GM21737 (cell line): ENCODE results near the gene NT5C1B.

Experiments used
- ATAC-seq: cut with Tn5 transposase; IDR thresholded peaks from one replicate; pipeline ENCODE4 v1.9.1; 2021; ENCODE audit warnings: mild to moderate bottlenecking, moderate library complexity; ENCODE audit not compliant: unreplicated experiment

NT5C1B gene

DNA sequence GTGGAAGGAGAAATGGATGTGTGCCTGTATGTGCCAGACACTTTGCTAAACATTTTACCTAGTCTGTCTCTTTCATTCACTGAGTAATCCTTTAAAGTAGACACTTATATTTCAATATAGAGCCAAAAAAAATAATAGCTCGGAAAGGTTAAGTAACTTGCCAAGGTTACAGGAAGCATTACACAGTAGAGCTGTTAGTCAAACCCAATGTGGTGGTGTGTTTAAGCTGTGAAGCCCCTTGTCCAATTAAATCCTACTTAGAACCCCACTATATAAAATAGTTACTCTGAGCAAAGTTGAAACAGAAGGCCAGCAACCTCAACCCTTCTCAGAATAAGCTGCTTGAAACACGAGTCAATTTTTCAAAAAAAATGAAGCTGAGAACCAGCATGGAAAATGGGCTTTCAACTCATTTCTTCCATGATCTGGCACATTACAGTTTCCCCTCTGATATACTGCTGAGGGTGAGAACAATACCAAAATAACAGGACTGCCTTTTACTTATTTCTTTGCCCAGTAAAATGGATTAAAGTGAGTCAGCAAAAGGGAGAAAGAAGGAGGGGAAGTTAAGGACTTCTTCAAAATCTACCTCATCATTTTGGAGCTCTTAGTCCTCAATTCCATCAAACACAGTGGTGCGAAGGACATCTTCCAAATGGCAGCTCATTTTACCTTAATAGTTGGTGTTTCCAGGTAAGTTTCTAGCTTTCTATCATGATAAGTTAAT lies 36.9 kb downstream of the NT5C1B start:
- ATAC-seq: no peak

DNA sequence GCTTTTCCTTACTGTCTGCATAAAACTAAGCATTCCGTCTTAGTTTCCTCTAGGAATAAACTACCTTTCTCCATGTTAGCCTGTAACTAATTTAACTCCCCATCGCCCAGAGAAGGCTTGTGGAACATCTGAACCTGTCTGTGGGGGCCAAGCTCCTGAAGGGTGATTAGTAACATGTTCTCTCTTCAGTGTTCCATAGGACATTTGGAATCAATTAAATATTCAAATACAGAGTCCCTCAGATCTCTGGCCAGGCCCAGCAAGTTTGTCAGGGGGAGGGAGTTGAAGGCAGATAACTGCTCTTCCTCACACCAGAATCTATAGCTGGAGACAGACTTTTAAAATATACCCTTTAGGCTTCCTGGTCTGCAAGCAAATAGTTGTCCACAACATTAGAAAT lies 37.7 kb downstream of the NT5C1B start:
- no peak for ATAC-seq

DNA sequence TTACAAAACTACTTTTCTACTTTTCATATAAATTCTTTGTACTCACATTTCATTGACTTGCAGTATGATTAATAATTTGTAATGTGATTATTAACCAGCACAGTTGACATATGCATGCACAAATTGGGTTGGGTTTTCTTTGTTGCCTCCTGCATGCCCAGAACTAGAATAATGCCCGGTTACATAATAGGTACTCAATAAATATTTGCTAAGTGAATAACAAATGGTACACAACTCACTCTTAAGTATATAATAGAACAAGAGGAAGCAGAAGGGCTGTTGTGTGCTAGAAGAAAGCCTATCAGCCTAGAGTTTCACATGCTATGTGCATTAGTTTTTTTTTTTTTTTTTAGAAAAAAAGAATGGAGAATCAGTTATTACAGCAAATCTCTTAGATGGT lies 38.2 kb downstream of the NT5C1B start:
- no peak for ATAC-seq

DNA sequence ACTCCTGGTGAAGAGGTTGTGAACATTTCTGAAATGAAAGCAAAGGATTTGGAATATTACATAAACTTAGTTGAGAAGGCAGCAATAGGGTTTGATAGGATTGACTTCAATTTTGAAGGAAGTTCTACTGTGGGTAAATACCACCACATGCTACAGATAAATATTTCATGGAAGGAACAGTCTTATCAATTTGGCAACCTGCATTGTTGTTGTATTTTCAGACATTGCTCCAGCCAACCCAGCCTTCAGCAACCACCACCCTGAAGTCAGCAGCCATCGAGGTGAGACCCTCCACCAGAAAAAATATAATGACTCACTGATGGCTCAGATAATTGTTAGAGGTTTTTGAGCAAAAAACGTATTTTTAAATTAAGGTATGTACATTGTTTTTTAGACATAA lies 38.9 kb downstream of the NT5C1B start:
- no peak for ATAC-seq

DNA sequence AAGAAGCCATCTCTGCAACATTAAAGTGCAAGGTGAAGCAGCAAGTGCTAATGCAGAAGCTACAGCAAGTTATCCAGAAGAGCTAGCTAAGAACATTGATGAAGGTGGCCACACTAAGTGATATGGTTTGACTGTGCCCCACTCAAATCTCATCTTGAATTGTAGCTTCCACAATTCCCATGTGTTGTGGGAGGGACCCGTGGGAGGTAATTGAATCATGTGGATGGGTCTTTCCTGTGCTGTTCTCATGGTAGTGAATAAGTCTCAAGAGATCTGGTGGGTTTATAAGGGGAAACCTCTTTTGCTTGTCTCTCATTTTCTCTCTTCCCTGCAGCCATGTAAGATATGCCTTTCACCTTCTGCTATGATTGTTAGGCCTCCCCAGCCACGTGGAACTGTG lies 40.3 kb downstream of the NT5C1B start:
- no peak for ATAC-seq

DNA sequence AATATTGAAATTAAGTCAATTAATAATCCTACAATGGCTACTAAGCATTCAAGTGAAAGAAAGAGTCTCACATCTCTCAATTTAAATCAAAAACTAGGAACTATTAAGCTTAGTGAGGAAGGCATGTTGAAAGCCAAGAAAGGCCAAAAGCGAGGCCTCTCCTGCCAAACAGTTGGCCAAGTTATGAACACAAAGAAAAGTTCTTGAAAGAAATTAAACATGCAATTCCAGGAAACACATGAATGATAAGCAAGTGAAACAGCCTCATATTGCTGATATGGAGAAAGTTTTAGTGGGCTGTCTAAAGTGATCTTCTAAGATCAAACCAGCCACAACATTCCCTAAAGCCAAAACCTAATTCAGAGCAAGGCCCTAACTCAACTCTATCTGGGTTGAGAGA lies 40.7 kb downstream of the NT5C1B start:
- ATAC-seq: no peak

DNA sequence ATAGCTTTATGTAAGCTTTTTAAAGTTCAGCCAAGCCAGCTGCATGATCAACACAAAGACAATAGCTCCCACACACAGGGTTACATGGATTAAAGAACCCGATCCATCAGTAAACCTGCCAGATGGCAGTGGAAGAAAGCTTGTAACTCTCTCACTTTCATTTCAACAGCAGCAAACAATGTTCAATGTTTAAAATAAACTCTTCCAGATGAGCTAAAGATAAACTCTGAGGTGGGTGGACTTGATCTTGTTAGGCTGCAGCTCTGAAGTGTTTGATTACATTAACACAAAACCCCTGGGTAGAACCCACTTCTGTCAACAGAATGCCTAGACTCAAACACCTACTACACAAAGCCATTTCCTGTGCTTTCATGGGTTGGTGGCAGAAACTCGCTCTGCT lies 42.8 kb downstream of the NT5C1B start:
- no peak for ATAC-seq

DNA sequence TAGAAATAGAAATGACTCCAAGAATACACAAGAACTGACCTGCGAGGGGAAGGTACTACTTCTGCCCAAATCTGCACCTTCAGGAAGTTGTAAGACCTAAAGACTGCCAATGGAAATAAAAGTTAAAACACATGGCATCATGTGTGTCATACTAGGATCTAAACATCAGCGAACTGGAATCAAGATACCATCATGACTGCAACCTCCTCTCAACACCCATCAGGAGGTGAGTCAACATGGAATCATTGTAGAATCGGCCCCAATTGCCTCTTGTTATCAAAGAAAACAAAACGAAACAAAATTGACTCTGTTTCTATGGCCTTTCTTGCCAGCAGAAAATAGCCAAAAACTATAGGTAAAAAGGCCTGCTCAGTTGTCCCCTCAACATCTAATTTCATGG lies 44.0 kb downstream of the NT5C1B start:
- ATAC-seq: no peak

DNA sequence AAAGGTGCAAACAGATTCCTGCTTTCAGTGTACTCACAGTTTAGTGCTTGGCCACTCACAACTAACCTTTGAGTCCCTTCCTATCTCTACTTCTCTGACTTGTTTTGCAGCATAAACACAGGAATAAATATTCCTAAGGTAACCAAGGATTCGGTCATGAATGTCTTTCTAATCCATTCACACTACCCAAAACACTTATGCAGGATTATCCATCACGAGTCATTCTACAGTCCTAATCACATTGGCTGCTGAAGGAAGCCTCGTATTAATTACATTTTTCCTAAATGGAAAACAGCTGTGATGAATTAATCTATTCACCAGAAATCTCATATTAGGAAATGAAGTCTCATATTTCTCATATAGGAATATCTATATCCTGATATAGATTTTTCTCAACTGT lies 45.2 kb downstream of the NT5C1B start:
- ATAC-seq: no peak

DNA sequence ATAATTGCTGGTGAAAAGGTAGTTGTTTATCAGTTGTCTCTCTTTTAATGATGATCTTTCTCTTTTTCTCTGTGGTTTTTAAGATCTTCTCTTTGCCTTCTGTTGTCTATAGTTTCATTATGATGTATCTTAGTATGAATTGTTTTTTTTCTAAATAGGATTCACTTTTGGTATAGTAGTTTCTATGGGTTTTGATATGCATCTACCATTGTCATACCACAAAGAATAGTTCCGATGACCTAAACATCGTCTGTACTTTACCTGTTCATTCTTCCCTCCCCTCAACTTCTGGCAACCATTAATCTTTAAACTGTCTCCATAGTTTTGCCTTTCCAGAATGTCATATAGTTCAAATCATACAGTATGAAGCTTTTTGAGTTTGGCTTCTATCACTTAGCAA lies 48.5 kb downstream of the NT5C1B start:
- no peak for ATAC-seq

DNA sequence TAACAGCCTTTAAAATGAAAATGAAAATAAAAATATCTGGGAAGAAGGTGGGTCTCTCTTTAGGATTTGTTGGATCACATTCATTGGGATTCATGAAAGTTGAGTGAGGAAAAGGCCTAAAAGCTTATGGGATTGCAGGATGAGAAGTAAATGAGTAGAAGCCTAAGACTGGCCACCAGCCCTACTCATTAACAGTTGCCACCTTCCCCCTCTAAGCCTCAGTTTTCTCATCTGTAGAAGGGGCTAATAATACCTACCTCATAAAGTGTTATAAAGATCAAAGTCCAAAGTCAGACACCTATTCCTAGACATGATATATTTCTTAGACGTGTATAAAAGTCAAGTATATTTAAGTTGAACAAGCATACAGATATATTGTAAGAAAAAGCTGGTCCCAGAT lies 52.7 kb downstream of the NT5C1B start:
- ATAC-seq: no peak

DNA sequence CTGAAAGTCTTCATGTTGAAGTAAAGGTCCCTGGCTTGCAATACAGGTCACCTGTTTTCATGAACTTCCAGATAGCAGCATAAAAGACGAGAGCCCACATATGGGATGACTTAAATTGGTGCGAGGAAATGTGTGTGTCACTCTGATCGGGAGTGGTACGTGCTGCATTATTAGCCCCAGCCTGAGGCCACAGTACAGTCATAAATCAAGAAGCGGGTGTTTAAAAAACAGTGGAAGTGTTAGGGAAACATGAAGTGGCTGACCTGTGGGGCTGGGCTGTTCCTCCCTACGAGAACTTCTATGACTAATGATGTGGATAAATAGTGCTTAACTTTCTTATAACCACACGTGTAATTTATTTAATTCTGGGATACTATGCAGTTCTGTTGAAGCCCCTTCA lies 53.3 kb downstream of the NT5C1B start:
- ATAC-seq: no peak

DNA sequence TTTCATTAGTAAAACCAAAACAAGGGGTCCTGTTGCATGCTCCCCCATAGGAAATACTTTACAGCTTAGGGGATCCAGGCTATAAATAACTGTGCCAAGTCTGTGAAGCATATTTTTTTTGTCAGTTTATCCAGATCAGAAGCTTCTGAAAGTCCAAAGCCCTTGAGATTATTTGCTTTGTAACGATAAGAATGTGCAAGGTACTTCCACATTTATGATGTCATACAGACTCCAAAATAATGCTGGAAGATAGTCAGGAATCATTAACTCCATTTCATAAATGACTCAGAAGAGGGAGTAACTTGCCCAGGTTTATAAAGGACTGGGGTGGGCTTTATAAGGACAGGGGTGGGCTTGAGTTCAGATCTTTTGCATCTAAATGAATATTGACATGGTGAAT lies 58.2 kb downstream of the NT5C1B start:
- no peak for ATAC-seq

DNA sequence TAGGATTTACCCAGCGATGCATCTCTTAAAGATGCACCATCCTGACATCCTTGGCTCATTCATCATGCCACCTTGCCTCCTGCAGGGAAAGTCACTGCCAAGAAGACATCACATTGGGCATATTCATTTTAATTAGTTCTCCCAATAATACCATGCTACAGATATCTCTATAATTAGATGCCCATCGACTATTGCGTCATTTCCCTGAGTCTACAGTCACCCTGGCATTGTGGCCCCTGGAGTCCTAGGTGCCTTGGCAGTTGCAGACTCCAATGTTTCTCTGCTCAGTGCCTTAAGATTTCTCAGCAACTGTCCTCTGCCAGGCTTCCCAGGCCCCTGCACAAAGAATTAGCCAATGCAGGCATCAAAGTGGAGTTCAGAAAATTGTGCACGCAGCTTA lies 61.5 kb downstream of the NT5C1B start:
- ATAC-seq: no peak

DNA sequence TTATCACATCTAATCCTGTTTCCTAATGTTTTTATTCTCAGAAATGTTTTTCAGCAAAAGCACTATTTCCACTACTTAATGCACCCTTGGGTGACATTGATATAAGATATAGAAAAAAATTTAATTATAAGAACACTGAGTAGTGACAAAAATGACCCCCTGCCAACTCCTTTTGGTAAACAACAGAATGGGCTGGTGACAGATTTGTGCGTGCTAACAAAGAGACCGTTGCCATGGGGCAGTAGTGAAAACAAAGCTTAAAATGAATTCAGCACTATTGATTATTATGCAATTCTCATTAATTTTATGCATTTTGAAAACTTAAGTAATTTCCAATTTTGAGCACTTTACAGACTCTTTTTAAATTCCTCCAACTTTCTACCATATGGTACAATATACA lies 62.0 kb downstream of the NT5C1B start:
- ATAC-seq: no peak

DNA sequence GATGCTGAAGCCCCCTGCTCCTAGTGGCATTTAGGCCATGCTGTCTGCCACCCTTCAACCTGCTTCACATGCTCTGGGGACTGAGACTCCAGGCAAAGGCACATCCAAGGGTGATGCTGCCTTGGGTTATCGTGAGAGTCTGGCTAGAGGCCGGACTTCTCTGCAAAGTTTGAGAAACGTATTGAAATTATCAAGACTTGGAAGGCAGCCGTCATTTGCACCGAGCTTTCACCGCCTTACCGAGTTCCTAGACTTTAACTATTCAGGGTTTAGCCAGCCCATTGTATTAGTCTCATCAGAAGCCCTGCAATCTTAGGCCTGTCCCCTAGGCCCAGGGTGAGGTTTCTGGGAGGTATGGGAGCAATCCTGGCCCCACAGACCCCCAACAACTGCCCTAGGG lies 62.9 kb downstream of the NT5C1B start:
- no peak for ATAC-seq

DNA sequence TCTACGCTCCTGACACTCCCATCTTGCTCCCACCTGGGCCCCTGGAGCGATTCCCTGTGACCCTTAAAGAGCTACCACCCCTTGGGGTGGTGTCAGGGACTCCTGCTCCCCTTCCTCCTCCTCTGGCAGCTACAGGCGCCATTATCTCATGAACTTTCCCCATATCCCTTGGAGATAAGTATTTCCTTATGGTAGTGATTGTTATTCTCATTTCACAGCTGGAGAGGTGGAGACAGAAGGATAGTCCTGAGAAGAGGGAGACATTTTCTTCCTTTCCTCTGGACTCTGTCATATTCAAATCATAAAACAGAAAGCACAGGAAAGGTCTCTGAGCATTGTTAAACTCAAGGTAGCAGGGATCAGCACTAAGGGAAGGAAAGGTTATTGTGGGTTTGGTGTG lies 63.5 kb downstream of the NT5C1B start:
- no peak for ATAC-seq

DNA sequence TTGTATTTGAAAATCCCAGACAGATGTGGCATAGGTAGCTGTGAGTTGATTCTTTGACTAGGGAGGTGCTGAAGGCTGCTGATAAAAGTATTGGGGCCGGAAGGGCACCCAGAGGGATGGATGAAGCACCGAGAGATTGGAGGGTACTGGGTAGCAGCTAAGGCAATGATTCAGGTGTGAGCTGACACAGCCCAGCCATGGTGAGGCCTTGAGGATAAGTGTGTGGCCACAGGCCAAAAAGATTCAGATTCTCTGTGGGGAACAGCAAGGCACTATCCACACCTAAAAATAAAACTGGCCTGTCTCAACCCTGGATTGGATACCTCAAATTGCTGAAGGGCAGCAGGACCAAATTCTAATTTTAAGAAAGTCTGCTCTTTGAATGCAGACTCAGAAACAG lies 64.1 kb downstream of the NT5C1B start:
- ATAC-seq: no peak

DNA sequence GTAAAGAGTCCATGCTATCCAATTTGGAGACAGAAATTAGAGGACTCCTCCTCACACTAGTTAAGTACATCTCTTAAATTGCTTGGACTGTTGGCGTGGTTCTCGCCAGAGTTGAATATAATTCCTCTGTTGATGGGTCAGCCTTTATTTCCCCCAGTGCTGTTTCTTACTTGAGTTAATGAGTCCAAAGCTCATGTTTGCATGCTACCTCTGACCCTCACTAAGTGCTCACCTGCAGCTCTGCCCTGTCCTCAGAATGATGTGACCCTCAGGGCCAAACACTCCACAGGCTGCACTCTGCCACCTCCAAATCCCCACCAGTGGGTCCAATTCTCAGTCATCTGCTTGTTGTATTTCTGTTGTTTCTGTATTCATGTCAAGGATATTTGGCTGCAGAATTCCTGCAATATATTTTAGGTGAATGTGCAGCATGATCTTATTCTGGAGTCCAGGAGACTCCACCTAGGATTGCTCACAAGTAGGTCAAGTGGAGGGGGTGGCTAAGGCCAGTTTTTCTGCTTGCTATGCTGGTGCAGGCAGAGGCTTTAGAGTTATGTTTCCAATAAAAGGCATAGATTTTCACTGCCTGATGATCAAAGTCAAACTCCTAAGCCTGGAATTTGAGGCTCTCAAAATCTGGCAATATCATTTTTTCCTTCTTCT lies 66.8 kb downstream of the NT5C1B start:
- no peak for ATAC-seq

DNA sequence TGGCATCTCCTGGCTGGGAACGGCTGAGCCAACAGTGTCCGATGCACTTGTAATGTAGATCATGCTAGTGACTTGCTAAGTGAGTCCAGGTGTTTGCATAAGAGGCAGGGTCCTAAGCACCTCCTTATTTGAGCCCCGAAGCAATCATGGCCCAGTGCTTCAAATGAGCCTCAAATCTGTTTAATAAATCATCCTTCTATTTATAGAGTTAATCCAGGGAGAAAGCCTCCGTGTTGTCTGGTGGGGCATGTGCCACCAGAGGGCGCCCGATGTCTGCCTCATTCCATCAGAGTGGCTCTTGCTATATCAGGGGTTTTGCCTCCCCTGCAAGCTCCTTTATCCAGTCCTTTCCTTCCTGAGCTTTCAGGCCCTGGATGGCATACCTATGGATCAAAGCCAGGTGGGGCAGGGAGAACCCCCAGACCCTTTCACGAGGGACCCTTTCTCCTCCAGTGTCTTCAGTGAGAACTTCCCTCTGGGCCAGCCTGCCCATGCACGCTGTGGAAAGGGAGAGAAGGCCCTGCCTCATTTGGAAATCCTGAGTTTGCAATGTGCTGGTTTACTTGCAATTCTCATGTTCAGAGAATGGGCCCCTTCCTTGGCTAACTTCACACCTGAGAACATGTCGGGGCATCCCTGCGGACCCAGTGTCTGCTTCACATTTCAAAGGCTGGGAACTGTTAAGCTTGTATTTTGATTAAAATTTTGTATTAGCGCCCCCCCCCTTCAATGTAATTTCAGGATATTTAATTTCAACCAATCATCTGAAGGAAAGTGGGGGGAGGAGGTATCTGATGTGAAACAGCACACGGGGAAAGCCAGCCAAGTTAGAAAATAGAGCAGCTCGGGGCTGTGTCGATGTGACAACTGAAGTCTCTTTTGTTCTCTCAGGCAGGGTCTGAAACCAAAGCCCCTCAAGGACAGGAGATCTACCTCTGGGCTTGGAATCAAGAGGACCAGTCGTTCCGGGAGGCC lies 68.6 kb downstream of the NT5C1B start:
- no peak for ATAC-seq

DNA sequence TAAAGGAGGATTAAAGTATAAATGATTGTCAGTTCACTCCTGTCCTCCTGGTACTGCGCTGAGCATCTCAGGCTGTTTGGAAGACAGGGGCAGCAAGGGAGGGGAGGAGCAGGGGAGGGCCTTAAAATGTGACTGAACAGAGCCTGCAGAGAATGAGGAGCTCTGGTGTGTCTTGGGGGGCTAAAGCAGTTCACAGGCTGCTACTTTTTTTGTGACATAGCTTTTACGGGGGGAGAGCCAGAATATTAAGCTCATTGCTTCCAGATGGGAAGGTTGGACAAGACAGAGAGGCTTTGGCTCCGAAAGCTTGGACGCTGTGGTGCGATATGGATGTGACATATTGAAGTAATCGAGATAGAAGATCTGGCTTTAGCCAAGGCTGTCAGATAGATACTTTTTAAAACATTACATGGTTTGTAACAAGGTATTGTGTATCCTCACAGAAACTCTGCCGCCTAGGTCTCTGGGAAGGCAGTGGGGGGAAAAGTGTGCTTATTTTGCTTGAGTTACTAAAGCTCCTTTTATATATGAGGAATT lies 69.4 kb downstream of the NT5C1B start:
- ATAC-seq: no peak
